Measurements from ENCODE around the gene OSER1.
A peak's percentile ranks its signal among the peaks of the same experiment; 100 is the strongest.

Gene OSER1

GRCh38 chr20:44210406-44211176 lies at the start of gene OSER1:
Gene OSER1, minus strand, starts transcription at chr20:44210771. Its CDS starts 3,814 bp downstream, at chr20:44206957.
- Mint-ChIP-seq H3K27me3 (ENCODE audit: low read depth, poor library complexity) (no peaks in the 10 kb centered on the region), H3K4me3 (peak within 1 kb of the TSS; percentile 96), H3K4me1 (peaks cover 58% of the 10 kb centered on the region), H3K27ac (peak within 1 kb of the TSS; percentile 99), H3K9me3 (no peaks in the 10 kb centered on the region), H3K36me3 (ENCODE audit: low read depth) (peaks cover 7% of the 10 kb centered on the region)
- DNase-seq: peak; percentile 97
- TF ChIP-seq CTCF (IDR thresholded peaks at IDR 0.05): no peak

- Mint-ChIP-seq H3K27me3 (ENCODE audit: low read depth, poor library complexity) (peaks cover 3% of the 10 kb centered on the region), H3K4me1 (no peaks in the 10 kb centered on the region), H3K36me3 (ENCODE audit: low read depth) (no peaks in the 10 kb centered on the region), H3K9me3 (no peaks in the 10 kb centered on the region), H3K4me3 (no peak overlapping the region), H3K27ac (no peak overlapping the region)
- DNase-seq: no peak
- TF ChIP-seq CTCF (IDR thresholded peaks at IDR 0.05): no peak
These were observed 47.8 kb upstream of the OSER1 start for GRCh38 chr20:44258226-44258890.

GRCh38 chr20:44256961-44257360 lies 46.4 kb upstream of the OSER1 start:
- no peak for TF ChIP-seq CTCF (IDR thresholded peaks at IDR 0.05)
- DNase-seq: no peak
- no peaks in the 10 kb centered on the region for H3K36me3 Mint-ChIP-seq (ENCODE audit: low read depth)
- no peak overlapping the region for H3K4me3 Mint-ChIP-seq
- peaks cover 3% of the 10 kb centered on the region for H3K27me3 Mint-ChIP-seq (ENCODE audit: low read depth, poor library complexity)
- H3K4me1 Mint-ChIP-seq: no peaks in the 10 kb centered on the region
- H3K27ac Mint-ChIP-seq: no peak overlapping the region
- H3K9me3 Mint-ChIP-seq: no peaks in the 10 kb centered on the region

- Mint-ChIP-seq H3K36me3 (ENCODE audit: low read depth) (no peaks in the 10 kb centered on the region), H3K4me1 (no peaks in the 10 kb centered on the region), H3K27me3 (ENCODE audit: low read depth, poor library complexity) (peaks cover 5% of the 10 kb centered on the region), H3K27ac (no peak overlapping the region), H3K4me3 (no peak overlapping the region), H3K9me3 (no peaks in the 10 kb centered on the region)
- DNase-seq: no peak
- TF ChIP-seq CTCF (IDR thresholded peaks at IDR 0.05): no peak
These were observed 45.4 kb upstream of the OSER1 start for GRCh38 chr20:44255942-44256341.

GRCh38 chr20:44254073-44254472 lies 43.5 kb upstream of the OSER1 start:
- Mint-ChIP-seq H3K36me3 (ENCODE audit: low read depth) (no peaks in the 10 kb centered on the region), H3K27me3 (ENCODE audit: low read depth, poor library complexity) (peaks cover 12% of the 10 kb centered on the region), H3K27ac (no peak overlapping the region), H3K4me1 (no peaks in the 10 kb centered on the region), H3K9me3 (no peaks in the 10 kb centered on the region), H3K4me3 (no peak overlapping the region)
- TF ChIP-seq CTCF (IDR thresholded peaks at IDR 0.05): no peak
- no peak for DNase-seq
